Endothelial cell of umbilical vein (primary cell): Measurements from ENCODE around the gene CSPG5.

ENCODE experiments used
- EZH2 ChIP-seq: IDR thresholded peaks from 2 replicates; pipeline ENCODE4 v1.6.1; 2012; ENCODE audit warnings: borderline replicate concordance, low read depth, mild to moderate bottlenecking, moderate library complexity, low read length, inconsistent platforms; ENCODE audit not compliant: severe bottlenecking
- FOS ChIP-seq: IDR thresholded peaks from 2 replicates; pipeline ENCODE4 v1.6.1; 2011; ENCODE audit warnings: mild to moderate bottlenecking, low read length, moderate library complexity, borderline replicate concordance; ENCODE audit not compliant: insufficient read depth
- JUN ChIP-seq: IDR thresholded peaks from 2 replicates; pipeline ENCODE4 v1.6.1; 2011; ENCODE audit warnings: borderline replicate concordance, low read depth; ENCODE audit not compliant: insufficient read length, insufficient read depth
- MYC ChIP-seq: IDR thresholded peaks from one replicate; pipeline ENCODE4 v1.6.1; 2011; ENCODE audit warnings: mild to moderate bottlenecking, low read depth, low read length
- POLR2A ChIP-seq: IDR thresholded peaks from 2 replicates; pipeline ENCODE4 v1.6.1; 2012; ENCODE audit warnings: low read depth, mild to moderate bottlenecking, control low read depth, low read length
- POLR2AphosphoS5 ChIP-seq: IDR thresholded peaks from 2 replicates; pipeline ENCODE4 v1.6.1; 2012; ENCODE audit warnings: low read depth, mild to moderate bottlenecking, control low read depth, low read length, moderate library complexity; ENCODE audit not compliant: insufficient read depth
- TF ChIP-seq, protein P1 (sequence below), 2 donors: IDR thresholded peaks; 1 replicate in 1 of 2; 2 replicates in 1 of 2; pipeline ENCODE4 v1.5.1; 2011; ENCODE audit warnings: low read length in 2 of 2, mild to moderate bottlenecking in 2 of 2, moderate library complexity in 2 of 2, control low read depth in 1 of 2, inconsistent platforms in 1 of 2, low read depth in 1 of 2; ENCODE audit not compliant: insufficient read depth in 1 of 2; ENCODE audit errors: extremely low read depth in 1 of 2
- TF ChIP-seq, protein P2 (sequence below): IDR thresholded peaks from 2 replicates; pipeline ENCODE4 v1.6.1; 2011; ENCODE audit not compliant: insufficient read depth, insufficient read length

DNA sequence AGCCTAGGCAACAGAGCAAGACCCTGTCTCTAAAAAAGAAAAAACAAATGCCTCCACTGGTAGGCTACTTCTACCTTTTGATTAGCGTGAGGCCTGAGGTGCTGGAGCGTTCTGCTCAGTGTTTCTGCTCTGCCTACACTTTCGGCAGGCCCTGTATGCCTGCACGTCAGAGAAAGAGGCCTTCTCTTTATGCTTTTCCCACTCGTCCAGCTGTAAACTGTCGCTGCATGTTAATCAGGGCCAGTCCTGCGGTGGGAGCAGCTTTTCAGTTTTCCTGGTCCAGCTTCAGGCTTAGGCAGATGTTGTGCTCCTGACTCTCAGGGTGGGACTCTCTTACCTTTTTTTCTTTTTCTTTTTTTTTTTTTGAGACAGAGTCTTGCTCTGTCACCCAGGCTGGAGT lies 25.3 kb downstream of the CSPG5 start:
- TF ChIP-seq, protein P1, sequence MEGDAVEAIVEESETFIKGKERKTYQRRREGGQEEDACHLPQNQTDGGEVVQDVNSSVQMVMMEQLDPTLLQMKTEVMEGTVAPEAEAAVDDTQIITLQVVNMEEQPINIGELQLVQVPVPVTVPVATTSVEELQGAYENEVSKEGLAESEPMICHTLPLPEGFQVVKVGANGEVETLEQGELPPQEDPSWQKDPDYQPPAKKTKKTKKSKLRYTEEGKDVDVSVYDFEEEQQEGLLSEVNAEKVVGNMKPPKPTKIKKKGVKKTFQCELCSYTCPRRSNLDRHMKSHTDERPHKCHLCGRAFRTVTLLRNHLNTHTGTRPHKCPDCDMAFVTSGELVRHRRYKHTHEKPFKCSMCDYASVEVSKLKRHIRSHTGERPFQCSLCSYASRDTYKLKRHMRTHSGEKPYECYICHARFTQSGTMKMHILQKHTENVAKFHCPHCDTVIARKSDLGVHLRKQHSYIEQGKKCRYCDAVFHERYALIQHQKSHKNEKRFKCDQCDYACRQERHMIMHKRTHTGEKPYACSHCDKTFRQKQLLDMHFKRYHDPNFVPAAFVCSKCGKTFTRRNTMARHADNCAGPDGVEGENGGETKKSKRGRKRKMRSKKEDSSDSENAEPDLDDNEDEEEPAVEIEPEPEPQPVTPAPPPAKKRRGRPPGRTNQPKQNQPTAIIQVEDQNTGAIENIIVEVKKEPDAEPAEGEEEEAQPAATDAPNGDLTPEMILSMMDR (IDR thresholded peaks at IDR 0.05; ENCODE audit: extremely low read depth in 1 of 2, insufficient read depth in 1 of 2, low read depth in 1 of 2, low read length in 2 of 2), result no peak
- TF ChIP-seq POLR2A (no peak), EZH2 (no peak), POLR2AphosphoS5 (no peak), FOS (no peak), JUN (no peak), MYC (no peak)
- TF ChIP-seq, protein P2, sequence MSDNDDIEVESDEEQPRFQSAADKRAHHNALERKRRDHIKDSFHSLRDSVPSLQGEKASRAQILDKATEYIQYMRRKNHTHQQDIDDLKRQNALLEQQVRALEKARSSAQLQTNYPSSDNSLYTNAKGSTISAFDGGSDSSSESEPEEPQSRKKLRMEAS, result no peak
